ENCODE measurements around the gene TXNRD1. TPM values are rescaled to one million over a fixed set of nuclear protein-coding genes. Genes with fewer than 3 reads are reported as not detected.

Gene TXNRD1
- polyA plus RNA-seq, 1 experiment, result 673 TPM

GRCh38 chr12:104312202-104312601 is 96.6 kb downstream of the TXNRD1 start:
- no peak for TF ChIP-seq CTCF (IDR thresholded peaks at IDR 0.05; ENCODE audit: low read depth, low read length)
- CTCF ChIA-PET, result interaction anchor here (0.7 kb wide), 1 partner anchor 110 kb away, joined by 5 read pairs; no protein-coding TSS in a partner anchor
- H3K9me3 ChIP-seq (ENCODE audit: control insufficient read depth, insufficient read depth, low read length), result no peaks in the 10 kb centered on the region
- no peak overlapping the region for H3K27ac ChIP-seq (ENCODE audit: low read depth, low read length)
- POLR2A ChIA-PET, result no interaction called here
- no peak overlapping the region for H3K4me3 ChIP-seq (ENCODE audit: low read depth, low read length)
- no peaks in the 10 kb centered on the region for H3K27me3 ChIP-seq (ENCODE audit: control insufficient read depth, insufficient read depth, low read length)
- DNase-seq (ENCODE audit: low read depth, low spot score), result no peak

- TF ChIP-seq CTCF (IDR thresholded peaks at IDR 0.05; ENCODE audit: low read depth, low read length), result no peak
- H3K27ac ChIP-seq (ENCODE audit: low read depth, low read length), result no peak overlapping the region
- H3K27me3 ChIP-seq (ENCODE audit: control insufficient read depth, insufficient read depth, low read length), result no peaks in the 10 kb centered on the region
- DNase-seq (ENCODE audit: low read depth, low spot score), result no peak
- ChIA-PET CTCF (interaction anchor here (0.7 to 1.2 kb wide), 2 partner anchors 111 to 112 kb away, joined by 5 to 6 read pairs; no protein-coding TSS in a partner anchor), POLR2A (no interaction called here)
- no peaks in the 10 kb centered on the region for H3K9me3 ChIP-seq (ENCODE audit: control insufficient read depth, insufficient read depth, low read length)
- no peak overlapping the region for H3K4me3 ChIP-seq (ENCODE audit: low read depth, low read length)
These were observed 97.1 kb downstream of the TXNRD1 start for GRCh38 chr12:104312654-104313053.

GRCh38 chr12:104313568-104314241 is 98.1 kb downstream of the TXNRD1 start:
- Histone ChIP-seq H3K4me3 (ENCODE audit: low read depth, low read length) (no peak overlapping the region), H3K27me3 (ENCODE audit: control insufficient read depth, insufficient read depth, low read length) (no peaks in the 10 kb centered on the region), H3K9me3 (ENCODE audit: control insufficient read depth, insufficient read depth, low read length) (no peaks in the 10 kb centered on the region), H3K27ac (ENCODE audit: low read depth, low read length) (no peak overlapping the region)
- CTCF ChIA-PET, result interaction anchor here (1.0 to 1.2 kb wide), 2 partner anchors 28 to 113 kb away, joined by 3 to 6 read pairs; no protein-coding TSS in a partner anchor
- DNase-seq (ENCODE audit: low read depth, low spot score), result no peak
- POLR2A ChIA-PET, result no interaction called here
- TF ChIP-seq CTCF (IDR thresholded peaks at IDR 0.05; ENCODE audit: low read depth, low read length), result no peak

- ChIA-PET CTCF (interaction anchor here (1.0 kb wide), 1 partner anchor 27 kb away, joined by 3 read pairs; no protein-coding TSS in a partner anchor), POLR2A (no interaction called here)
- TF ChIP-seq CTCF (IDR thresholded peaks at IDR 0.05; ENCODE audit: low read depth, low read length), result no peak
- no peaks in the 10 kb centered on the region for H3K27me3 ChIP-seq (ENCODE audit: control insufficient read depth, insufficient read depth, low read length)
- H3K27ac ChIP-seq (ENCODE audit: low read depth, low read length), result no peak overlapping the region
- no peaks in the 10 kb centered on the region for H3K9me3 ChIP-seq (ENCODE audit: control insufficient read depth, insufficient read depth, low read length)
- no peak for DNase-seq (ENCODE audit: low read depth, low spot score)
- H3K4me3 ChIP-seq (ENCODE audit: low read depth, low read length), result no peak overlapping the region
These were observed 98.6 kb downstream of the TXNRD1 start for GRCh38 chr12:104314242-104314614.
